Stimulated activated CD4-positive, alpha-beta T cell treated with anti-CD3 and anti-CD28 coated beads, Interleukin-4, amount 100 ng/mL, for 4 hours (primary cell): ENCODE data around the gene CDC7.

Experiments
- DNase-seq, 2 experiments: peaks; one replicate each; pipeline ENCODE4 v3.0.0-alpha.2; 2020

Gene CDC7

GRCh38 chr1:91550961-91551360 lies 50.3 kb downstream of the CDC7 start:
- no peak for DNase-seq

- DNase-seq = no peak
Measured at GRCh38 chr1:91552091-91552490, 51.4 kb downstream of the CDC7 start.

- DNase-seq = no peak
Measured at GRCh38 chr1:91552596-91552995, 51.9 kb downstream of the CDC7 start.

GRCh38 chr1:91553177-91553591 lies 52.5 kb downstream of the CDC7 start:
- DNase-seq = no peak

- no peak for DNase-seq
Measured at GRCh38 chr1:91555074-91555730, 54.6 kb downstream of the CDC7 start.

- DNase-seq = peak; percentile 28 to 71
Measured at GRCh38 chr1:91555821-91556531, 55.3 kb downstream of the CDC7 start.

- no peak for DNase-seq
Measured at GRCh38 chr1:91556556-91556955, 55.9 kb downstream of the CDC7 start.

GRCh38 chr1:91557039-91557690 lies 56.5 kb downstream of the CDC7 start:
- no peak for DNase-seq

- no peak for DNase-seq
Measured at GRCh38 chr1:91557826-91558225, 57.2 kb downstream of the CDC7 start.

- DNase-seq = no peak
Measured at GRCh38 chr1:91559046-91559750, 58.5 kb downstream of the CDC7 start.

- DNase-seq = peak in 1 of 2 experiments; percentile 18
Measured at GRCh38 chr1:91559838-91560565, 59.4 kb downstream of the CDC7 start.

- no peak for DNase-seq
Measured at GRCh38 chr1:91564888-91565701, 64.4 kb downstream of the CDC7 start.

- no peak for DNase-seq
Measured at GRCh38 chr1:91567583-91567982, 66.9 kb downstream of the CDC7 start.

GRCh38 chr1:91568261-91568660 lies 67.6 kb downstream of the CDC7 start:
- no peak for DNase-seq

GRCh38 chr1:91569411-91570119 lies 68.9 kb downstream of the CDC7 start:
- DNase-seq = no peak

GRCh38 chr1:91570120-91570448 lies 69.4 kb downstream of the CDC7 start:
- DNase-seq = no peak

GRCh38 chr1:91572044-91572443 lies 71.4 kb downstream of the CDC7 start:
- DNase-seq = no peak
